Glutamatergic neuron (in vitro differentiated cells): ENCODE data around the gene TNRC6A. TPM values are rescaled to one million over a fixed set of nuclear protein-coding genes. Genes with fewer than 3 reads are reported as not detected.
"Not testable (repeated sequence)": the region's sequence is repeated elsewhere in the genome, so short reads cannot be mapped to it uniquely, and the experiment has no call there.

Source experiments
- DNase-seq: peaks from one replicate; pipeline ENCODE4 v3.0.0; 2022
- H3K27ac Mint-ChIP-seq: one replicate; pipeline ENCODE4 v1.8.0; 2020; ENCODE audit warnings: mild to moderate bottlenecking, mixed read lengths, inconsistent platforms; ENCODE audit not compliant: unreplicated experiment
- H3K27me3 Mint-ChIP-seq: one replicate; pipeline ENCODE4 v1.8.0; 2020; ENCODE audit warnings: mild to moderate bottlenecking, moderate library complexity, mixed read lengths, inconsistent platforms; ENCODE audit not compliant: unreplicated experiment
- H3K36me3 Mint-ChIP-seq: one replicate; pipeline ENCODE4 v1.8.0; 2020; ENCODE audit warnings: mild to moderate bottlenecking, mixed read lengths, inconsistent platforms; ENCODE audit not compliant: unreplicated experiment
- H3K4me1 Mint-ChIP-seq: one replicate; pipeline ENCODE4 v1.8.0; 2020; ENCODE audit warnings: mild to moderate bottlenecking, low read depth, mixed read lengths, inconsistent platforms; ENCODE audit not compliant: unreplicated experiment
- H3K4me3 Mint-ChIP-seq: one replicate; pipeline ENCODE4 v1.8.0; 2020; ENCODE audit warnings: mild to moderate bottlenecking, mixed read lengths, inconsistent platforms; ENCODE audit not compliant: unreplicated experiment
- H3K9me3 Mint-ChIP-seq: one replicate; pipeline ENCODE4 v1.8.0; 2020; ENCODE audit warnings: mild to moderate bottlenecking, moderate library complexity, mixed read lengths, inconsistent platforms; ENCODE audit not compliant: unreplicated experiment
- total RNA-seq: library from RNA; stranded (reverse); fragmentation: NEBNext Ultra II Directional; extraction: Animal tissue kit (Norgen Biotek cat#: 25700); gene quantifications from one replicate; pipeline ENCODE4 v1.2.1, GENCODE V29; 2021; ENCODE audit not compliant: unreplicated experiment
- TF ChIP-seq, protein P1 (sequence below): fragments of 200-600 bp; sonication (generic); IDR thresholded peaks from one replicate; pipeline ENCODE4 v1.5.0; 2021; ENCODE audit not compliant: partially characterized antibody, unreplicated experiment

TNRC6A gene
- total RNA-seq, 1 donor from 2014 or later = 91.6 TPM

GRCh38 chr16:24701521-24701951 is 27.9 kb upstream of the TNRC6A start:
- H3K27ac Mint-ChIP-seq = no peak overlapping the region
- H3K4me1 Mint-ChIP-seq = no peaks in the 10 kb centered on the region
- H3K9me3 Mint-ChIP-seq = no peaks in the 10 kb centered on the region
- H3K27me3 Mint-ChIP-seq = no peaks in the 10 kb centered on the region
- TF ChIP-seq, protein P1, sequence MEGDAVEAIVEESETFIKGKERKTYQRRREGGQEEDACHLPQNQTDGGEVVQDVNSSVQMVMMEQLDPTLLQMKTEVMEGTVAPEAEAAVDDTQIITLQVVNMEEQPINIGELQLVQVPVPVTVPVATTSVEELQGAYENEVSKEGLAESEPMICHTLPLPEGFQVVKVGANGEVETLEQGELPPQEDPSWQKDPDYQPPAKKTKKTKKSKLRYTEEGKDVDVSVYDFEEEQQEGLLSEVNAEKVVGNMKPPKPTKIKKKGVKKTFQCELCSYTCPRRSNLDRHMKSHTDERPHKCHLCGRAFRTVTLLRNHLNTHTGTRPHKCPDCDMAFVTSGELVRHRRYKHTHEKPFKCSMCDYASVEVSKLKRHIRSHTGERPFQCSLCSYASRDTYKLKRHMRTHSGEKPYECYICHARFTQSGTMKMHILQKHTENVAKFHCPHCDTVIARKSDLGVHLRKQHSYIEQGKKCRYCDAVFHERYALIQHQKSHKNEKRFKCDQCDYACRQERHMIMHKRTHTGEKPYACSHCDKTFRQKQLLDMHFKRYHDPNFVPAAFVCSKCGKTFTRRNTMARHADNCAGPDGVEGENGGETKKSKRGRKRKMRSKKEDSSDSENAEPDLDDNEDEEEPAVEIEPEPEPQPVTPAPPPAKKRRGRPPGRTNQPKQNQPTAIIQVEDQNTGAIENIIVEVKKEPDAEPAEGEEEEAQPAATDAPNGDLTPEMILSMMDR = no peak
- no peak overlapping the region for H3K4me3 Mint-ChIP-seq
- H3K36me3 Mint-ChIP-seq = no peaks in the 10 kb centered on the region
- no peak for DNase-seq

DNA sequence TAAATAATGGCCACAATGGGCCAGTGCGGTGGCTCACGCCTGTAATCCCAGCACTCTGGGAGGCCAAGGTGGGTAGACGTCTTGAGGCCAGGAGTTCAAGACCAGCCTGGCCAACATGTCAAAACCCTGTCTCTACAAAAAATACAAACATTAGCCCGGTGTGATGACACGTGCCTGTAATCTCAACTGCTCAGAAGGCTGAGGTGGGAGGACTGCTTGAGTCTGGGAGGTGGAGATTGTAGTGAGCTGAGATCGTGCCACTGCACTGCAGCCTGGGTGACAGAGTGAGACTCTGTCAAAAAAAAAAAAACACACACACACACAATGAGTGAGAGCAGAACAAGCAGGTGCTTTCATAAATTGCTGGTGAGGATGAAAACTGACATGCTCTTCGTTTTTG is 21.7 kb upstream of the TNRC6A start:
- not testable (repeated sequence) for DNase-seq, H3K4me1 Mint-ChIP-seq, H3K27me3 Mint-ChIP-seq, H3K27ac Mint-ChIP-seq, H3K9me3 Mint-ChIP-seq, H3K4me3 Mint-ChIP-seq, H3K36me3 Mint-ChIP-seq

DNA sequence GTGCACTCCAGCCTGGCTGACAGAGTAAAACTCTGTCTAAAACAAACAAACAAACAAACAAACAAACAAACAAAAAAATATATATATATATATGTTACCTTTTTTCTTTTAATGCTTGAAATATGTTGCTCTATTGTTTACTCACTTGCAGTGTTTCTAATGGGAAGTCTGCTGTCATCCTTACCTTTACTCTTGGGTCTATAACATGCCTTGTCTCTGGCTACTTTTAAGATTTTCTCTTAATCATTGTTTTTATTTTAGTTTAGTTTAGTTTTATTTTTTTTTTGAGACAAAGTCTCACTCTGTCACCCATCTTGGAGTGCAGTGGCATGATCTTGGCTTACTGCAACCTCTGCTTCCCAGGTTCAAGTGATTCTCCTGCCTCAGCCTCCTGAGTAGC is 16.1 kb upstream of the TNRC6A start:
- Mint-ChIP-seq H3K36me3 (peaks cover 4% of the 10 kb centered on the region), H3K4me1 (no peaks in the 10 kb centered on the region), H3K4me3 (no peak overlapping the region), H3K9me3 (no peaks in the 10 kb centered on the region), H3K27ac (no peak overlapping the region), H3K27me3 (no peaks in the 10 kb centered on the region)
- TF ChIP-seq, protein P1 = no peak
- DNase-seq = no peak

- H3K36me3 Mint-ChIP-seq = peaks cover 4% of the 10 kb centered on the region
Observed at GRCh38 chr16:24717411-24717810, 12.0 kb upstream of the TNRC6A start.

GRCh38 chr16:24718967-24719521 is 10.4 kb upstream of the TNRC6A start:
- no peaks in the 10 kb centered on the region for H3K27me3 Mint-ChIP-seq
- peaks cover 4% of the 10 kb centered on the region for H3K36me3 Mint-ChIP-seq
- H3K27ac Mint-ChIP-seq = no peak overlapping the region
- H3K4me3 Mint-ChIP-seq = no peak overlapping the region
- no peaks in the 10 kb centered on the region for H3K4me1 Mint-ChIP-seq
- H3K9me3 Mint-ChIP-seq = no peaks in the 10 kb centered on the region
- TF ChIP-seq, protein P1 = no peak
- no peak for DNase-seq

More at GRCh38 chr16:24717411-24717810, 12.0 kb upstream of the TNRC6A start:
- Mint-ChIP-seq H3K27me3 (no peaks in the 10 kb centered on the region), H3K9me3 (no peaks in the 10 kb centered on the region), H3K4me3 (no peak overlapping the region), H3K4me1 (no peaks in the 10 kb centered on the region), H3K27ac (no peak overlapping the region)
- no peak for DNase-seq
- TF ChIP-seq, protein P1 = no peak
